Activated B cell treated with CpG ODN at 0.5 μM for 24 hours (primary cell): ENCODE data around the gene ADAM12. TPM values are rescaled to one million over a fixed set of nuclear protein-coding genes. Genes with fewer than 3 reads are reported as not detected.

ENCODE experiments used
- ATAC-seq: fragments of 200-7000 bp; cut with Tn5 transposase; one replicate; pipeline ENCODE4 v1.10.0; 2021; ENCODE audit warnings: low read depth, mild to moderate bottlenecking, moderate library complexity
- CTCF ChIA-PET: fragments of 350-600 bp; sonication (Branson Sonifier 250); formaldehyde crosslinking; loops from one replicate; lab custom pipeline; 2021; ENCODE audit warnings: antibody characterized with exemption; lab: Charles Lee
- POLR2A ChIA-PET: fragments of 350-600 bp; sonication (Branson Sonifier 250); formaldehyde crosslinking; loops from one replicate; lab custom pipeline; 2021; ENCODE audit warnings: antibody characterized with exemption; lab: Charles Lee
- DNase-seq: peaks from one replicate; pipeline ENCODE4 v3.0.0; 2022
- H3K27ac Mint-ChIP-seq: one replicate; pipeline ENCODE4 v1.8.0; 2020; ENCODE audit warnings: mixed read lengths
- H3K27me3 Mint-ChIP-seq: one replicate; pipeline ENCODE4 v1.8.0; 2021; ENCODE audit warnings: mixed read lengths
- H3K36me3 Mint-ChIP-seq: one replicate; pipeline ENCODE4 v1.8.0; 2021; ENCODE audit warnings: low read depth, mixed read lengths
- H3K4me1 Mint-ChIP-seq: one replicate; pipeline ENCODE4 v1.8.0; 2021; ENCODE audit warnings: mixed read lengths
- H3K4me3 Mint-ChIP-seq: one replicate; pipeline ENCODE4 v1.8.0; 2020; ENCODE audit warnings: mild to moderate bottlenecking, mixed read lengths
- H3K9me3 Mint-ChIP-seq: one replicate; pipeline ENCODE4 v1.8.0; 2020; ENCODE audit warnings: mixed read lengths
- intact Hi-C: fragments of 100-400 bp; cut with micrococcal nuclease; formaldehyde crosslinking; loops from one replicate; pipeline ENCODE4 v1.15.1; 2024
- total RNA-seq: library from RNA; stranded (reverse); gene quantifications from 2 replicates; pipeline ENCODE4 v1.2.3, GENCODE V29; 2022
- TF ChIP-seq, protein P1 (sequence below): fragments of 200-600 bp; IDR thresholded peaks from one replicate; pipeline ENCODE4 v1.8.0; 2022; ENCODE audit warnings: antibody characterized with exemption, mild to moderate bottlenecking

Gene ADAM12
- total RNA-seq, 1 donor from 2014 or later, result 0.84 TPM

DNA sequence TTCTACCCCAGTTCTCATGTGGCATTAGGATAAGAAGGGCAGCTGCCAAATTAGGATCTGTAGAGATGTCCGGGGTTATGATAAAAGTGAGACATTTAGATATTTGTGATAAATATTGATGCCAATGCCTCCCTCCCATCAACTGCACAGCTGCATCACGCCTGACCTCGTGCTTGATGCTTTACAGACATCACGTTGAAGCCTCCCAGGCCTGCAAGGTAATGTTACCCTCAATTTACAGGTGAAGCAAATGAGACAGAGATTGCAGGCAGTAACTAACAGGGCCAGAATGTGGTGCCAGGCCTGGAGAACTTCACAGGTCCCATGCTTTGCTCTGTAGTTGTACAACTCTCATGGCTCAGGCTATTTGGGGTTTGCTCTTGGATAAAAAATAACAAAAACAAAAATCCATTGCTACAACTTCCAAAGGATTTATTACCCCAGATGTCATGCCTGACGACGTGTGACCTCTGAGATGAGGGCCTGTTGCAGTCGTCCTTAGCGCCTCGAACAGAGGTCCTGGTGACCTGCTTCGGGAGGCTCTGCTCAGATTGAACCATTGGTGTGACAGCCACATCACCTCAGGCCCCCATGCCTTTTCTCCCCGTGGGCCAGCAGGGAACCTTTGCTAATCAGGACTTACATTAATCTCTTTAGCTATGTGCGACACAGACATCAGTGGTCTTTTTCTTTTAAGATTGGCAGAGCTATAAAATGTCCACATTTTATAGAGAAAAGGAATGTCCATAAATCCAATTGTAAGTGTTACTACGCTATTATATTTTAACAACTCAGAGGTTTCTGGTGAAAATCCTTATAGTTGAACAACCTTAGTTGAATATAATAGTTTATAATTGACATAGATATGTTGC lies 169.3 kb downstream of the ADAM12 start:
- TF ChIP-seq, protein P1, sequence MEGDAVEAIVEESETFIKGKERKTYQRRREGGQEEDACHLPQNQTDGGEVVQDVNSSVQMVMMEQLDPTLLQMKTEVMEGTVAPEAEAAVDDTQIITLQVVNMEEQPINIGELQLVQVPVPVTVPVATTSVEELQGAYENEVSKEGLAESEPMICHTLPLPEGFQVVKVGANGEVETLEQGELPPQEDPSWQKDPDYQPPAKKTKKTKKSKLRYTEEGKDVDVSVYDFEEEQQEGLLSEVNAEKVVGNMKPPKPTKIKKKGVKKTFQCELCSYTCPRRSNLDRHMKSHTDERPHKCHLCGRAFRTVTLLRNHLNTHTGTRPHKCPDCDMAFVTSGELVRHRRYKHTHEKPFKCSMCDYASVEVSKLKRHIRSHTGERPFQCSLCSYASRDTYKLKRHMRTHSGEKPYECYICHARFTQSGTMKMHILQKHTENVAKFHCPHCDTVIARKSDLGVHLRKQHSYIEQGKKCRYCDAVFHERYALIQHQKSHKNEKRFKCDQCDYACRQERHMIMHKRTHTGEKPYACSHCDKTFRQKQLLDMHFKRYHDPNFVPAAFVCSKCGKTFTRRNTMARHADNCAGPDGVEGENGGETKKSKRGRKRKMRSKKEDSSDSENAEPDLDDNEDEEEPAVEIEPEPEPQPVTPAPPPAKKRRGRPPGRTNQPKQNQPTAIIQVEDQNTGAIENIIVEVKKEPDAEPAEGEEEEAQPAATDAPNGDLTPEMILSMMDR, result no peak
- no peaks in the 10 kb centered on the region for H3K9me3 Mint-ChIP-seq
- CTCF ChIA-PET, result no interaction called here
- POLR2A ChIA-PET, result no interaction called here
- no peaks in the 10 kb centered on the region for H3K4me1 Mint-ChIP-seq
- no peak overlapping the region for H3K4me3 Mint-ChIP-seq
- ATAC-seq (no peak), DNase-seq (no peak)
- H3K27me3 Mint-ChIP-seq, result peaks cover 2% of the 10 kb centered on the region
- H3K27ac Mint-ChIP-seq, result no peak overlapping the region
- H3K36me3 Mint-ChIP-seq, result no peaks in the 10 kb centered on the region
- intact Hi-C loops, result no loop called here

DNA sequence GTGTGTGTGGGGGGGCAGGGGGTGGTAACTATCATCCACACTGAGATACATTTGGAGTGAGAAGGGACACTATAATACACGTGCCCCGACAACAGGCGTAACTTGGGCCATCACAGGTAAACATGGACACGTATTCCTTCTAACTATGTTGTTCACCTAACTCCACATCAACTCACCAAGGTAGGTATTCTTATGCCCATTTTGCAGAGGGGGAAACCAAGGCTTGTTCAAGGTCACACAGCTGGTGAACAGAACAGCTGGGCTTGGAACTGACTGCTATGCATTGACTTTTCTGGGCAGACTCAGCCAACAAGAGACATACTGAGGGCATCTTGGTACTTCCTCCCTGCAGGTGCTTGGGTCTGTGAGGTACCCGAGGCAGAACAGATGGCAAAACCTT lies 170.1 kb downstream of the ADAM12 start:
- TF ChIP-seq, protein P1, result no peak
- Mint-ChIP-seq H3K27ac (no peak overlapping the region), H3K4me3 (no peak overlapping the region), H3K27me3 (peaks cover 2% of the 10 kb centered on the region), H3K36me3 (no peaks in the 10 kb centered on the region), H3K4me1 (no peaks in the 10 kb centered on the region), H3K9me3 (no peaks in the 10 kb centered on the region)
- CTCF ChIA-PET, result no interaction called here
- POLR2A ChIA-PET, result no interaction called here
- DNase-seq (no peak), ATAC-seq (no peak)
- intact Hi-C loops, result no loop called here

DNA sequence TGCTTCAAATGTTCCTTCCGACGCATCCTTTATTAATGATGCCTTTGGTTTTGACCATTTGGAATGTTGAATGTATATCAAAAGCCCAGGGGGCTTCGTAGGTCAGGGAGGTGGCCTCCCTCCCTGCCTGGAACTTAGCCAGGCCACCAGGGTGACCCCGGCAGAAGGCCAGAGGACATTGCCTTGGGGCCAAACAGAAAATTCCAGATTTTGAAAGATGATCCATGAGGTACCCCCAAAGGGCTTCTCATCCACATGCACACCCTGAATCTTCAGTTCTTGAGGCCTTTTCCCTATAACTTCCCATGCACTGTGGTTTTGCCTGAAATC lies 171.7 kb downstream of the ADAM12 start:
- Mint-ChIP-seq H3K27ac (no peak overlapping the region), H3K36me3 (no peaks in the 10 kb centered on the region), H3K4me3 (no peak overlapping the region), H3K9me3 (no peaks in the 10 kb centered on the region), H3K27me3 (peaks cover 2% of the 10 kb centered on the region), H3K4me1 (no peaks in the 10 kb centered on the region)
- ATAC-seq, result no peak
- ChIA-PET POLR2A (no interaction called here), CTCF (no interaction called here)
- TF ChIP-seq, protein P1, result no peak
- DNase-seq, result no peak
- intact Hi-C loops, result no loop called here

DNA sequence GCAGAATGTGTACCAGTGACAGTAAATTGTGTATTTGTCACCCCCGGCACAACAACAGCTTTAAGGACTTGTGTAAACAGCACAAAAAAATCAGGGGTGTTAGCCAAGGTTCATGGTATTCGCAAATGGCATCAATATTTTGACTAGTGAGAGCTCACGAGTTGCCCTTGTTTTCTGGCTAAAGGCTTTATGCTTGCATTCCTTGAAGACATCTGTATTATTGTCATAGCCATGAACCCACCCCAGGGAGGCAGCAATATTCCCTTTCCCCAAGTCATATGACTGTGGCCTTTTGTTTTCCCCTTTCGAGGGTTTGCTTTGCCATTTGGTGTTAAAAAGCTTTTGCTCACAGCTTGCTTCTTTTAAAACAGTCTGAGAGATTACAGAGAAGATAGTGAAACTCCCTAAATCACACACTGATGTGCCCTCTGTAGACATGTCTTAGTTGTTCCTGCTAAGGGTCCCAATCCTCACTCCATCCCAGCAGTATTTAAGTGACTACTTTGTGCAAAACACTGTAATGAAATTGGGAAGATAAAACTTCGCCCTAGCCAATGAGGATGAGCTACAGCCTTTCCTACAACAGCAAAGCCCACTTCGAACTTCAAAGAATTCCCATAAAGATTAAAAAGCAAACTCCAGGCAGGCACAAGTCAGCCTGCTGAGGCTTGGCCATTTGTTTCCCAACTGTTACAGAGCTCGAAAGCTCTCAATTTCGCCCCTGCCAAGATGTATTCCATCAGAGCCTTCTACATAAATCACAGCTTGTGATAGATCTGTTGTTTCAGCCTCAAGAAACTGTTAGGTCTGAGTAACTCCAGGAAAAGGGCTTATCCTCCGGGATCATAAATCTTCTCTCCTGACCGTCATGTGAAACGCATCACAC lies 172.3 kb downstream of the ADAM12 start:
- H3K4me1 Mint-ChIP-seq, result no peaks in the 10 kb centered on the region
- intact Hi-C loops, result no loop called here
- H3K9me3 Mint-ChIP-seq, result no peaks in the 10 kb centered on the region
- H3K36me3 Mint-ChIP-seq, result no peaks in the 10 kb centered on the region
- DNase-seq, result no peak
- peaks cover 2% of the 10 kb centered on the region for H3K27me3 Mint-ChIP-seq
- ChIA-PET POLR2A (no interaction called here), CTCF (no interaction called here)
- H3K27ac Mint-ChIP-seq, result no peak overlapping the region
- TF ChIP-seq, protein P1, result no peak
- H3K4me3 Mint-ChIP-seq, result no peak overlapping the region
- ATAC-seq, result no peak

DNA sequence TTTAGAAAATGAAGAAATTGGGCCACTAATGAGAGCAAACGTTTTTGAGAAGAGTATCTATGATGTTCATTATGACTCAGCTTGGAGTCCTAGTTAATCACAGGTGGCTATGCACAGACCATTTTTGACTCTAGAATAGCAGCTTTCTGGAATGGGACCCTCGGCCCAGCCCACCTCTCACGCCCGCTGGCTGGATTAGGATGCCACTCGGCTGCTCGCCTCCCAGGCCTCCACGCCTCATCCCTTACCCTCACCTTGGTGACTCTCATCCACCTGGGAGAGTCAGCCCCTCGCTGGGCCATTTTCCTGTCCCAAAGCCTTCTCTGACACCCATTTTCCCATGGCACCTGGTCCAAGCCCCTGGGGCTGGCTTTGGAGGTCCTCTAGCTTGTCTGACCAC lies 173.6 kb downstream of the ADAM12 start:
- ATAC-seq (no peak), DNase-seq (no peak)
- H3K9me3 Mint-ChIP-seq, result no peaks in the 10 kb centered on the region
- no peak overlapping the region for H3K27ac Mint-ChIP-seq
- POLR2A ChIA-PET, result no interaction called here
- peaks cover 7% of the 10 kb centered on the region for H3K27me3 Mint-ChIP-seq
- H3K36me3 Mint-ChIP-seq, result no peaks in the 10 kb centered on the region
- TF ChIP-seq, protein P1, result no peak
- H3K4me3 Mint-ChIP-seq, result no peak overlapping the region
- CTCF ChIA-PET, result no interaction called here
- no peaks in the 10 kb centered on the region for H3K4me1 Mint-ChIP-seq
- intact Hi-C loops, result no loop called here
